ENCODE data around the gene NUDT3. TPM values are rescaled to one million over a fixed set of nuclear protein-coding genes. Genes with fewer than 3 reads are reported as not detected.
"Not testable (repeated sequence)": the region's sequence is repeated elsewhere in the genome, so short reads cannot be mapped to it uniquely, and the experiment has no call there.

The NUDT3 gene
- total RNA-seq, 1 donor = 24.4 TPM

DNA sequence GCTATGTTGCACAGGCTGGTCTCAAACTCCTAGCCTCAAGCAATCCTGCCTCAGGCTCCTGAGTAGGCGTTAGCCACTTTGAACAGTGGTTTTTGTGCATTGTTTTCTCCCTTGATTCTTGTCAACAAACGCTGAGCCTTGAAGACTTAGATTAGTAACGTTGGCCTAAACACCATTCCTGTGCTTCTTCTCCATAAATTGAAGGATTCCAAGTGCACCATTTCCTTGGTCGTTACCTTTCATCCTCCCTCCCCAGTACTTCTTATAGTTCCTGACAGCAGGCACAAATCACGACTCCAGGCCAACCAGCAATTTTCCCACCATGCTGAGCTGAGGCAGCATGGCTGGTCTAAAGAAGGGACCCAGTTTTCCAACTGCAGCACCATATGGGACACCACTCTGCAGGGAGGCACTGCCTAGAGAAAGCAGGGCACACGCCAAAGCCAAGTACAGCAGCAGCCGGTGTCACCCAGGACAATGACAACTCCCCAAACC, 24.5 kb upstream of the NUDT3 start:
- no peak for DNase-seq (ENCODE audit: low read depth)
- no peak overlapping the region for H3K4me3 ChIP-seq (ENCODE audit: low read depth, low read length)
- TF ChIP-seq, protein P1, sequence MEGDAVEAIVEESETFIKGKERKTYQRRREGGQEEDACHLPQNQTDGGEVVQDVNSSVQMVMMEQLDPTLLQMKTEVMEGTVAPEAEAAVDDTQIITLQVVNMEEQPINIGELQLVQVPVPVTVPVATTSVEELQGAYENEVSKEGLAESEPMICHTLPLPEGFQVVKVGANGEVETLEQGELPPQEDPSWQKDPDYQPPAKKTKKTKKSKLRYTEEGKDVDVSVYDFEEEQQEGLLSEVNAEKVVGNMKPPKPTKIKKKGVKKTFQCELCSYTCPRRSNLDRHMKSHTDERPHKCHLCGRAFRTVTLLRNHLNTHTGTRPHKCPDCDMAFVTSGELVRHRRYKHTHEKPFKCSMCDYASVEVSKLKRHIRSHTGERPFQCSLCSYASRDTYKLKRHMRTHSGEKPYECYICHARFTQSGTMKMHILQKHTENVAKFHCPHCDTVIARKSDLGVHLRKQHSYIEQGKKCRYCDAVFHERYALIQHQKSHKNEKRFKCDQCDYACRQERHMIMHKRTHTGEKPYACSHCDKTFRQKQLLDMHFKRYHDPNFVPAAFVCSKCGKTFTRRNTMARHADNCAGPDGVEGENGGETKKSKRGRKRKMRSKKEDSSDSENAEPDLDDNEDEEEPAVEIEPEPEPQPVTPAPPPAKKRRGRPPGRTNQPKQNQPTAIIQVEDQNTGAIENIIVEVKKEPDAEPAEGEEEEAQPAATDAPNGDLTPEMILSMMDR (IDR thresholded peaks at IDR 0.05; ENCODE audit: insufficient read depth, low read length) = no peak

DNA sequence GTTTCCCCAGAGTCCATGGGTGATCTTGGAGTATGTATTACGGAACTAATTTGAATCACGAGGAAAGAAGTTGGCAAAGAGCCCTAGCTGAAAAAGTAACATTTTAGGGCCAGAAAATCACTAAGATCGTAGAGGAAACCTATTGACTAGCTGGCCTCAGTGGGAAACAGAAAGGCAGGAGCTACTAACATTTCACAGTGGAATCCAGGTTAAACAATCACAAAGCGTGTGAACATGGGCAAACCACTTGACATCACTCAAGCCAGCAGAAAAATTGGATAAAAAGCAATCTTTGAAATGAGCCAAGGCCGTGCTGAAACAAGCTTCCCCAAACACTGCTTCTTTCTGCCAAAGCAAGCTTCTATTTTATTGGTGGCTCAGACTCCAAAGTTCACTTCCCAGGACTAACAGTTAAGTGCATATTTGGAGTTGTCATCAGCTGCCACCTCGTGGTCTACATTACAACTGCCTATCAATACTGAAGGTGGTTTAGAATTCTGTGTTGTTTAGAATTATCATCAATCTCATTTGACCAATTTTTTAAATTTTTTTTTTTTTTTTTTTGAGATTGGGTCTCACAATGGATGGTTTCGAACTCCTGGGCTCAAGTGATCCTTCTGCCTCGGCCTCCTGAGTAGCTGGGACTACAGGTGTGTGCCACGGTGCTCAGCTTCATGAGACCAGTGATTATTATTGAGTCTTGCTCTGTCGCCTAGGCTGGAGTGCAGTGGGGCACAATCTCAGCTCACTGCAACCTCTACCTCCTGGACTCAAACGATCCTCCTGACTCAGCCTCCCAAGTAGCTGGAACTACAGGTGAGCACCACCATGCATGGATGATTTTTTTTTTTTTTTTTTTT, 22.8 kb upstream of the NUDT3 start:
- TF ChIP-seq, protein P1 (IDR thresholded peaks at IDR 0.05; ENCODE audit: insufficient read depth, low read length) = peak; percentile 66
- peak; percentile 93 for DNase-seq (ENCODE audit: low read depth)
- no peak overlapping the region for H3K4me3 ChIP-seq (ENCODE audit: low read depth, low read length)

DNA sequence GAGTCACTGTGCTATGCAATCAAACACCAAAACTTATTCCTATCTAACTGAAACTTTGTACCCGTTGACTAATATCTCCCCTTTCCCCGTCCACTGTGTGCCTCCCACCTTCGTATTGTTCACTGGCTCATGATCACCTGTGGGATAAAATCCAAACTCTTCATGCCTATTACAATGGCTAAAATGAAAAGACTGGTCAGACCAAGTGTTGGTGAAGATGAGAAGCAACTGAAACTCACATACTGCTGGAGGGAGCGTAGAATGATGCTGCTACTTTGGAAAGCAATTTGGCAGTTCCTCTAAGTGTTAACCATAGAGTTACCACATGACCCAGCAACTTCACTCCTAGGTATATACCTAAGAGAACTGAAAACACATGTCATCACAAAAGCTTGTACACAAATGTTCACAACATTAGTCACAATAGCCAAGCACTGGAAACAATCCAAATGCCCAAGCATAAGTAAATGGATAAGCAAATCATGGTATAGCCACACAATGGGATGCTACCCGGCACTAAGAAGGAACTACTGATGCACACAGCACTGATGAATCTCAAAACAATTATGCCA, 20.3 kb upstream of the NUDT3 start:
- no peak overlapping the region for H3K4me3 ChIP-seq (ENCODE audit: low read depth, low read length)
- TF ChIP-seq, protein P1 (IDR thresholded peaks at IDR 0.05; ENCODE audit: insufficient read depth, low read length) = no peak
- peak; percentile 10 for DNase-seq (ENCODE audit: low read depth)

DNA sequence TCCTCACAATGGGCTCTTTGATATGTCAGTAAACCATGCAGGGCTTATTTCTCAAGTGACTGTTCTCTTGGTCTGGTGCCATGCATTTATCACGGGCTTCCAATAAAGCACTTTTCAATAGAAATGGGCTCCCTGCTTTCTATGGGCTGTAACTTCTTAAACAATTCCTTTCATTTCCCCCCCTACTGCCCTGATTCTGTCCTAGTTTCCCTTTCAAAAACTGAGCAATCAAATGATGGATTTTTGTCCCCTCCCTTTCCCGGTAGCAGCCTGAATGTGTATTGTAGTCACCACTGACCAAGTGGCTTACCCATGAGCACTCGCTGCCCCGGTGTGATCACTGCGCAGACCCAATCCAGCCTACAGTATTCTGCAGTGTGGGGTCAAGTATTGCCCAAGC, 19.5 kb upstream of the NUDT3 start:
- no peak for DNase-seq (ENCODE audit: low read depth)
- TF ChIP-seq, protein P1 (IDR thresholded peaks at IDR 0.05; ENCODE audit: insufficient read depth, low read length) = no peak
- no peak overlapping the region for H3K4me3 ChIP-seq (ENCODE audit: low read depth, low read length)

DNA sequence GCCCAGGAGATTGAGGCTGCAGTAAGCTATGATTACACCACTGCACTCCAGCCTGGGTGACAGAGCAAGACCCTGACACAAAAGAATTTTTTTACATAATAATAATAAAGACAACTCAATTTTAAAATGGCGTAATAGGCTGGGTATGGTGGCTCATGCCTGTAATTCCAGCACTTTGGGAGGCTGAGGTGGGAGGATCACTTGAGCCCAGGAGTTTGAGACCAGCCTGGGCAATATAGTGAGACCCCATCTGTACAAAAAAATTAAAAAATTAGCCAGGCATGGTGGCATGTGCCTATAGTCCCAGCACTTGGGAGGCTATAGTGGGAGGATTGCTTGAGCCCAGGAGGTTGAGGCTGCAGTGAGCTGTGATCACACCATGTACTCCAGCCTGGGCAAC, 15.4 kb upstream of the NUDT3 start:
- H3K4me3 ChIP-seq (ENCODE audit: low read depth, low read length); DNase-seq (ENCODE audit: low read depth): not testable (repeated sequence)

DNA sequence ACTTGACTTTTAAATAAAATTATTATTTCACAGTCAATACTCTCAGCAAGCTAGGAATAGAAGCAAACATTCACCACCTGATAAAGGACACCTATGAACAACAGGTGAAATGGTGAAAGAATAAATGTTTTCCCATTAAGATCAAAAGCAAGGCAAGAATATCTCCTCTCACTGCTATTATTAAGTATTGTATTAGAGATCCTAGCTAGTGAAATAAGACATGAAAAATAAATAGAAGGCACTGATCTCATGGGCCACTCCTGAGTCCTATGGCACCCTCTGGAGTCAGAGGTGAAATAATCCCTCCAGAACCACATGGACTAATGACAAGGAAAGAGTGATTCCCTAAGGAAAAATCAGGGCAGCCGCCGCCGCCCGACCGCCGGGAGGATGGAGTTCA, 4.0 kb upstream of the NUDT3 start:
- H3K4me3 ChIP-seq (ENCODE audit: low read depth, low read length) = no peak overlapping the region
- TF ChIP-seq, protein P1 (IDR thresholded peaks at IDR 0.05; ENCODE audit: insufficient read depth, low read length) = no peak
- DNase-seq (ENCODE audit: low read depth) = no peak

DNA sequence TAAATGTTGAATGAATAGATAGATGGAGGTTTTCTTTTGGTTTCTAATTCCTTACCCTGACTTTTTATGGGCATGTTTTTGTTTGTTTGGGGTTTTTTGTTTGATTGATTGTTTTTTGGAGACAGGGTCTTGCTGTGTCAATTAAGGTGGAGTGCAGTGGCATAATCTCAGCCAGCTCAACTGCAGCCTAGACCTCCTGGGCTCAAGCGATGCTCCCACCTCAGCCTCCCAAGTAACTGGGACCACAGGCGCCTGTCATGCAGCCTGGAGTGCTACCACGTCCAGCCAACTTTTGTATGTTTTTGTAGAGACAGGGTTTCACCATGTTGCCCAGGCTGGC, 1.5 kb upstream of the NUDT3 start:
- H3K4me3 ChIP-seq (ENCODE audit: low read depth, low read length) = no peak overlapping the region
- TF ChIP-seq, protein P1 (IDR thresholded peaks at IDR 0.05; ENCODE audit: insufficient read depth, low read length) = no peak
- no peak for DNase-seq (ENCODE audit: low read depth)
